DMS114 treated with DMSO at 0.1 percent for 48 hours (cell line): ENCODE results near the gene LKAAEAR1.

ENCODE experiments used
- DNase-seq: peaks from one replicate; lab custom pipeline; 2025; ENCODE audit not compliant: unreplicated experiment; lab: John Stamatoyannopoulos, UW

LKAAEAR1 gene

DNA sequence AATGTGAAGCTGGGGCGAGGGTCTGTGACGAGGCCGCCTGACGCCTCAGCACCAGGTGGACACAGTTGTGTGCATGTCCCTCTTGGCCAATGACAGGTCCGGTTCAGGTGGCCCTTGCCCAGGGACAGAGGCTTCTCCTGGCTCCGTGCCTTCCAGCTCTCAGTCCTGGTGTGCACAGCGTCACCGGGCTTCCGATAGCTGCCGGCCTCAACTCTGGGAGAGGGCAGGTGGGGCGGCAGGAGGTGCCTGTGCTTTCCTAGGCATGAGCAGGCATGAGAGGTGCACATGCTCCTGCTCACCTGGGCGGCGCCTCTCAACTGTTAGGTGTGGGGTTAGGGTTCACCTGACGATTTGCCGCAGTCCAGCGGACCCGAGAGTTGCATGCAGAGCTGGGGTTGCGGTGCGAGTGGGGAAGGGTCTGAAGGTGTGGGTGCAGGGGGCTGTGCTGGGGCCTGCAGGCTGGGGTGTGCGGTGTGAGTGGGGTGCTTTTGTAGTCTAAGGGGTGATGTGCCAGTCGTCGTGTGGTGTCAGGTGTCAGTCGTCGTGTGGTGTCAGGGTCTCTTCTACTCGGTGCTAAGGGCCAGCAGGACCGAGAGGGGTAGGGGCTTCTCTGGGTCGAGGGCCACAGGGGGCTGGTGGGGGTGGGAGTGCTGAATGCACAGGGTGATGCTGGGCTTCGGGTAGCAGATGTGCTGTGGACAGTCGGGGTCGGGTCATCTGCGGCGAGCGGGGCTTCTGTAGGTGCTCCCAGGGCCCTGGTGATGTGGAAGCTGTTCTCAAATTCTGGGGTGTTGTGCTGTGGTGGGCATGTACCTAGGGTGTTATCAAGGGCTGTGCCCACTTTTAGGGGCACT, 31.0 kb downstream of the LKAAEAR1 start:
- no peak for DNase-seq

DNA sequence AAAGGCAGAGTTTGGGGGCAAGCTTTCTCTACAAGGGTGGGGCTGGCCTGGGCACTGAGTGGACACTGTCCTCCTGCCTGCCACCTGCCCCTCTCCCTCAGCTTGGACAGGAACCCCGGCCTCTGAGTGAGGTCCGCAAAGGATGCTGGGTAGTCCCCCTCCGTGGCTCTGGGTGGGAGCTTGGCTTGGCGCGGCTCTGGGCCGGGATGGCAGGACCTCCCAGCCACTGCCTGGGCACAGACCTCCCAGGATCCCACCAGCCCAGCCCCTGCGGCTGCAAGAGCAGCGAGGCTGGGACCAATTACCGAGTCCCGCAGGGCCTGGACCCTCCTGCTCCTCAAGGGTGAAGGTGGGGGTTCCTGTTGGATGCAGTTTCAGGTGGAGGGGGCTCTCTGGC, 31.9 kb downstream of the LKAAEAR1 start:
- no peak for DNase-seq

- DNase-seq, result no peak
Observed at GRCh38 chr20:64051561-64052325, 32.5 kb downstream of the LKAAEAR1 start.

DNA sequence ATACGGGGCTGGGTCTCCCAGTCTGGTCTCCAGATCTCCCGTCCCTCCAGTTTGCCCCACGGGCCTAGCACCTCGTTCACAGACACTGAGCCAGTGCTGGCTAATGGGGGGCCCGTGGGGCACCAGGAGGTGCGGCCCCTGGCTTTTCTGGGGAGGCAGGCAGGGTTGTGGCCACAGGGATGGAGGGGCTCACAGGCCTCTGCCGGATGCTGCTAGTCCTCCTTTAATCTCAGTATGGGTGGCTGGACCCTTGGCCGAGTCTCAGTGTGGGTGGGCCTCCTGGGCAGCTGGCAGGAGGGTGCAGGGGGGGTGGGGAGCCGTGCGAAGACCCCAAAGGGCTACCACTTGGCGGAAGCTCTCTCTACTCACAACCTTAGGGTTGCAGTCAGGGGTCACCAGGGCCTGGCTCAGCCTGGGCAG, 33.2 kb downstream of the LKAAEAR1 start:
- no peak for DNase-seq

DNA sequence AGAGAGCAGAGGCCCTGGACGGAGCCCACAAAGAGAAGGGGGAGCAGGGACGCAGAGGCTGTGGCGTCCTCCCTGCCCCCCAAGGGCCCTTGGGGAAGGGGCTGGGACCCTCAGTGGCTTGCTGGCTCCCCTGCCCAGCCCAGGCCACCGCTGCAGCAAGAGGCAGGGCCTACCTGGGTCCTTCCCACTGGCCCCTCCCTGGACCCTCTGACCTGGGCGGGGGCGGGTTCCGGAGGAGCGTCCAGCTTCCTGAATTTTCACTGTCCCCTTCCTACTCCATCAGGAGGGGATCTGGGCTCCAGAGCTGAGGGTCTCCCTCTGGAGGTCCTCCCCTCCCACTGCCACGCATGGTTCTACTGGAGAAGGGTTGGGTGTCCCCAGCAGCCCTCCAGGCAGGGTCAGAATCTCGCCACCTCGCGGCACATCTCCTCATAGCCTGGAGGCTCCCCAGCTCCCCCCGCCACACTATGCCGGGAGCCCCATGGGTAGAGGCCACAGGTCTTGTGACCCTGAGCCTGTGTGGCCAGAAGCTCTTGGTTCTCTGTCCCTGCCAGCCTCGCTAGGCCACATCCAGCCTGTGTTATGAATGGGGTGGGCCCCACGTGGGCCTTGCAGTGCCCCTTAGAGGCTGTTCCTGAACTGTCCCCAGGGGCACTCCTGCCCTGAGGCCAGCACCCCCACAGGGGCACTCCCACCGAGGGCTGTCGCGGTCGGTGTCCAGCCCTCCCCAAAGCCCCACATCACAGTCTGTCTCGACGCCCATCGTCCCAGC, 33.8 kb downstream of the LKAAEAR1 start:
- DNase-seq, result no peak

DNA sequence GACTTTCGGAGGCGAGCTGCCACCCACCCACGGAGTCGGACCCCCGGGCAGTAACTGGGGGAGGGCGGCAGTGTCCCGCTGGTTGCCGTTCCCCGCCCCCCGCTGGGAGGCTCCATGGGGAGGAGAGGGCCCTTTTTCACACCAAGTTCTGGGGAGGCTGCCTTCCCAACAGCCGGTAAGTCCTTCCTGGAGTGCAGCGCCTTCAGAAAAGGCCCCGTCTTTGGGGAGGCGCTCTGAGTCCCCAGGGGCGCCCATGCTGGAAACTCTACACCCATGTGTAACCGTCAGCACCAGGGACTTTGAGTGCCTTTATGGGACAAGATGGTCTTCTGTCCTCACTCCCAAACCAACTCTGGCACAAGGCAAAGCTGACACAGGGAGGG, 34.3 kb downstream of the LKAAEAR1 start:
- no peak for DNase-seq

DNA sequence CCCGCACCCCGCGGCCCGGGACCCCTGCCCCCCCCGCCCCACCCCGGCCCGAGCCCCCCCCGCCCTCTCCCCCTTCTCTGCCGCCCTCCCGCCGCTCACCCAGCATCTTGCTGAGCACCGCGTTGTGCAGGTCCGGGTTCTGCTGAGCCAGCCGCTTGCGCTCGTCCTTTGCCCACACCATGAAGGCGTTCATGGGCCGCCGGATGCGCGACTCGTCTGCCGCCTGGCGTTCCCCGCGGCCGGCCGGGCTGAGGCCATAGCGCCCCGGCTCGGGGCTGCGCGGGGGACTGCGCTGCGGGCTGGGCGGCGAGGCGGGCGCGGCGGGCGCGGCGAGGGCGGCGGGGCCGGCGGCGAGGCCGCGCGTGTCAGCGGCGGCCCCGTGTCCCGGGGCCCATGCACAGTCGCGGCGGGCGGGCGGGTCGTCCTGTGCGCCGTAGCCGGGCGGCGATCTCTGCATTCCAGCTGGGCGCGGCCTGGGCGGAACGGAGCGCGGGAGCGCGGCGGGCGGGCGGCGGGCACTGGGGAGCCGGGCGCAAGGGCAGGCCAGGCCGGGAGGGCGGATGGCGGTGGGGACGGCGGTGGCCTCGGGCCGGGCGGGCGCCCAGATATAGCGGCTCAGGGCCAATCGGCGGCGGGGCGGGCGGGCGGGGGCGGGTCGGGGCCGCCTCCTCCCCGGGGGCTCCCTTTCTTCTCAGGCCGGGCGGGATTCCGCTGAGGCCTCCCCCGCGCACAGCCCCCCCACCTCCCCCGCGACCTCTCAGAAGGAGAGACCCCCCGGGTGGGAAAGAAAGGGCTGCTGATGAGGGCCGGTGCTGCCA, 34.9 kb downstream of the LKAAEAR1 start, which contains the start of gene SOX18:
Gene SOX18, minus strand, starts transcription at position 580 of the 818 bp plus-strand sequence. Its CDS starts 123 bp downstream, at position 457.
- no peak for DNase-seq

DNA sequence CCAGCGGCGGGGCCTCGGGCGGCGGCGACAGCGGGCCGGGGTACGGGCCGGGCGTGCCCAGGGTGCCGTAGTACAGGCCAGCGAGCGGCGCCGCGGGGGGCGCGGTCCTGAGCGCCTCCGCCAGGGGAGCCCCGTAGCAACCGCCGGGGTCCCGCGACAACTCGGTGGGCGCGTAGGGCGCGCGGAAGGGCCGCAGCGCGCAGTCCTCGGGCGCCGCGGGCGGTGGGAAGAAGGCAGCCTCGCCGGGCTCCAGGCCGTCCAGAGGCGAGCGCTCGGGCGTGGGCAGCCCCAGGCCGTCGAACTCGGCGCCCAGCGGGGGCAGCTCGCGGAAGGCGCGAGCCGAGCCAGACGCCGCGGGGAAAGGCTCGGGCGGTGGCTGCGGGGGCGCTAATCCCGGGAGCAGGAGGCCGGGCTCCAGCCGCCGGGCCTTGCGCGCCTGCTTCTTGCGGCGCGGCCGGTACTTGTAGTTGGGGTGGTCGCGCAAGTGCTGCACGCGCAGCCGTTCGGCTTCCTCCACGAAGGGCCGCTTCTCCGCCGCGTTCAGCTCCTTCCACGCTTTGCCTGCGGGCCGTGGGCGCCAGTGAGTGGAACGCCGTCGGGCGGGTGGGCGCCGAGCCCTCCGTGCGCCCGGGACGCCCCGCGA, 35.7 kb downstream of the LKAAEAR1 start:
- no peak for DNase-seq

- DNase-seq, result no peak
Observed at GRCh38 chr20:64047968-64048401, 36.2 kb downstream of the LKAAEAR1 start.

DNA sequence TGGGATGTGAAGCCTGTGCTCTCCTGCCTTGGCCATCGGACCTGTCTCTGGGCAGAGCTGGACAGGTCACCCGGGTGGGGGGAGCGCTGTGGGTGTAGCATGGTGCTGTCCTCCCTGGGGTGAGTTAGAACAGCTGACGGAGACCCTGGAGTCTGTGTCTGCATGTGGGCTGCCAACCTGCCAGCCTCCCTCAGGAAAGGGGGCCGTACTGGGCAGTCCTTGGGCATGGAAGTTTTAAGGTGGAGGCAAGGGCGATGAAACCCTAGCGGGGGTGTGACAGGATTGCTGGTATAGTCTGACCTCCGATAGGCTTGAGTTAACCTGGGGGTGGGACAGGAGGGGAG, 37.2 kb downstream of the LKAAEAR1 start:
- DNase-seq, result no peak

- DNase-seq, result no peak
Observed at GRCh38 chr20:64045346-64046011, 38.7 kb downstream of the LKAAEAR1 start.

- DNase-seq, result no peak
Observed at GRCh38 chr20:64044484-64045247, 39.5 kb downstream of the LKAAEAR1 start.

DNA sequence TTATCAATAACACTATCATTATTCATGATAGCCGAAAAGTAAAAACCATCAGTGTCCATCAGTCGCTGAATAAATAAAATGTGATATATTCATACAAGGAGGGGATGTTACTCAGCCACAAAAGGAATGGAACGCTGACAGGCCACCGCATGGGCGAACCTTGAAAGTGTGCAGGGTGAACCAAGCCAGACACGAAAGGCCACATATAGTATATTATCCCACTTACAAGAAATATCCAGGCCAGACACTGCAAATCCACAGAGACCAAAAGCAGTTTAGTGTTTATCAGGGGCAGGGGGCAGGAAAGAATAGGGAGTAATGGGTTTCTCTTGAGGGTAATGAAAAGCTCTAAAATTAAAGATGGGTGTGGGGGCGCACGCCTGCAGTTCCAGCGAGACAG, 40.4 kb downstream of the LKAAEAR1 start:
- DNase-seq, result no peak

GRCh38 chr20:64042054-64042781, 42.0 kb downstream of the LKAAEAR1 start:
- DNase-seq, result no peak

DNA sequence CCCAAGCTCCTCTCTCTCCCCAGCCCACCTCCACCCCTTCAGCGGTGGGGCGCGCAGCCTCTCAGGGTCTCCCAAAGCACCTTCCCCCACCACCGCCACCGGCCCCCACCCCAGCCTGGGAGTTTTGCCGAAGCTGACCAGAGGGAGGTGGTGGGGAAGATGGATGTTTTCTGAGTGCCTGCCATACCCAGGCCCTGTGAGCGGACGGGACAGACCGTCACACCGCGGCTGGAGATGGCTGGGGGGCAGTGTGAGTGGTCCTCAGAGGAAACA, 42.5 kb downstream of the LKAAEAR1 start:
- no peak for DNase-seq

DNA sequence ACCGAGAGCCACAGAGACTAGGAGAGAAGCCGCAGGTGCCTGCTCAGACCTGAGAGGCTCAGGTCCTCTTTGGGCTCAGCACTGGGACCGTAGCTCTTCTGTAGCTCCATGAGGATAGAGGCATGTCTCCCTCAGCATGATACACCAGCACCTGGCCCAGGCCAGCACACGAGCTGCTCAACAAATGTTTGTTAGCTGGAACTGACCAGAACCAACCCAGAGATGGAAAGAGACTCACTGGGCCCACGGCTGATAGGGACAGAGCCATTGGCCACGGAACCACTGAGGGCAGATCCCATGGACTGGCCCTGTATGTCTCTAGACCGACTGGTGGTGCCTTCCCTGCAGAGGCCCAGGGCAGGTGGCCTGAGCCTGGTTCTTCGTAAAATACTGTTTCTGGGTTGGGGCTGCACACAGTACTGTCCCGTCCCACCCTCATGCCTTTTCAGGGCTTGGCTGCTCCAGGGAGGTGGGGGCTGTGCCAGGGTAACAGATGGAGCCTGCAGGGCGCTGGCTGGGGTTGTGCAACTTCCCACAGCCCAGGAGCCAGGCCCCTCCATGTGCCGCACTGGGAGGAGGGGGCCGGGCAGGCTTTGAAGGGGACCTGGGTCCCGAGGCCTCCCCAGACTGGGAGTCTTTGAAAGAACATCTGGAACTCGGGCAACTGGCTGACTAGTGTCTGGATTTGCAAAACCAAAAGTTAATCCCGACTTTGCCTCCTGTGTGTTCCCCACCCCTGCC, 43.0 kb downstream of the LKAAEAR1 start:
- DNase-seq, result no peak

DNA sequence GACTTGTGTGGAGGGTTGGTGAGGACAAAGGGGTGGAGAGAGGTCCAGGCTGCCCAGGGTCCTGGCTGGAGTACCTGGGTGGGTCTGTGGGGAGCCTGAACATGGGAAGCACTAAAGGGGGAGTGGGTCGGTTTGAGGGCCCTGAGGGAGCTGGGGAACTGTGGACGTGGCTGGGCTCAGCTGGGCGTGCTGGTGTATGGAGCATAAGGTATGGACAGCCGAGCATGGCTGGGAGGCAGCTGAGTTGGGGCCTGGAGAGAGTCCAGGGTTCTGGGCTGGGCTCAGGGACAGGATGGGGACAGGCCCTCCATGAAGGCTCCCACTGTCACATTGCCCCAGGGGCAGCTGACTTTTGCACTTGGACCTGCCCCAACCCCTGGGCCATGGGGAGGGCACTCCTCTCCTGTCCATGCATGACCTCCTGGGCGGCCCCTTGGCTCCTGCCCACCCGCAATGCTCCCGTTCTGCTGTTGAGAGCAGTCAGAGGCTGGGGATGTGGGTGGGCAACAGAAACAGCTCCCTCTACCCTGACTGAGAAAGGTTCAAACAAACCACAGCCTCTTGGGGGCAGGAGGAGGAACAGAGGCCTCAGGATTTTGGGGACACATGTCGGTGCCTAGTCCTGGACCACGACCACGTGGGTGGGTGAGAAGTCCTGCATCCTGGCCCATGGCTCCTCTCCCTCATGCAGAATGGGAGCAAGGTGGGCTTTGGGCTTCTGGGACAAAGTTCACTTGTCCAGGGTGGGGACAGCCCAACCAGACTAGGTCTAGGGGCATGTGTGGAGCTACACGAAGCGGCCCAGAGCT, 43.8 kb downstream of the LKAAEAR1 start:
- DNase-seq, result no peak
